Tibial nerve (tissue), 4 donors: ENCODE data around the gene MIPEP. TPM values are rescaled to one million over a fixed set of nuclear protein-coding genes. Genes with fewer than 3 reads are reported as not detected.

Experiments
- DNase-seq, 2 donors: peaks; one replicate each; pipeline ENCODE4 v3.0.0-alpha.2; 2019; ENCODE audit warnings: low spot score in 2 of 2
- H3K27ac ChIP-seq, 4 donors: fragments of 200-600 bp; sonication (generic) in 3 of 4; one replicate each; pipeline ENCODE4 v1.5.1; 2017 to 2019; ENCODE audit warnings: mild to moderate bottlenecking in 1 of 4
- H3K27me3 ChIP-seq, 2 donors: fragments of 200-600 bp; sonication (generic) in 1 of 2; one replicate each; pipeline versions ENCODE4 v1.5.1 to v1.6.0; 2017 to 2019
- H3K36me3 ChIP-seq, 3 donors: fragments of 200-600 bp; sonication (generic); one replicate each; pipeline ENCODE4 v1.5.1; 2018 to 2019
- H3K4me1 ChIP-seq, 4 donors: fragments of 200-600 bp; sonication (generic) in 3 of 4; one replicate each; pipeline ENCODE4 v1.5.1; 2017 to 2019
- H3K4me3 ChIP-seq, 4 donors: fragments of 200-600 bp; sonication (generic) in 3 of 4; one replicate each; pipeline ENCODE4 v1.5.1; 2017 to 2019; ENCODE audit warnings: mild to moderate bottlenecking in 1 of 4, moderate library complexity in 1 of 4
- H3K9me3 ChIP-seq, 4 donors: fragments of 200-600 bp; sonication (generic) in 3 of 4; one replicate each; pipeline ENCODE4 v1.5.1; 2017 to 2019
- CTCF ChIP-seq, 5 experiments: fragments of 200-600 bp in 3 of 5; fragments of 450-650 bp in 2 of 5; sonication (generic) in 3 of 5; IDR thresholded peaks; one replicate each; pipeline ENCODE4 v1.5.1; 2016 to 2019; ENCODE audit warnings: antibody characterized with exemption in 5 of 5, mild to moderate bottlenecking in 3 of 5, moderate library complexity in 2 of 5
- EP300 ChIP-seq, 2 donors: sonication (generic); formaldehyde crosslinking; IDR thresholded peaks; one replicate each; pipeline ENCODE4 v1.6.1; 2017; ENCODE audit warnings: antibody characterized with exemption in 2 of 2, mild to moderate bottlenecking in 1 of 2
- POLR2A ChIP-seq, 2 donors: fragments of 450-650 bp; IDR thresholded peaks; one replicate each; pipeline ENCODE4 v1.6.1; 2017; ENCODE audit warnings: antibody characterized with exemption in 2 of 2, mild to moderate bottlenecking in 2 of 2, moderate library complexity in 2 of 2
- WGBS, 2 donors: methylation state at CpG; one replicate each; pipeline ENCODE4 v1.1.5; 2018; 5-methylcytosine and 5-hydroxymethylcytosine counted together
- total RNA-seq, 4 donors: library from RNA; depleted of rRNA; stranded (reverse); fragments of >200 nt; gene quantifications; one replicate each; pipeline ENCODE4 v1.1.0, GENCODE V29; 2016

Gene MIPEP
- total RNA-seq, 4 donors from 2014 or later = 8.4 to 25.8 (median 16.4) TPM

- Histone ChIP-seq H3K36me3 (peaks cover 0 to 54% (median 0%) of the 10 kb centered on the region in 3 donors), H3K27ac (no peak overlapping the region), H3K27me3 (no peaks in the 10 kb centered on the region), H3K4me3 (no peak overlapping the region), H3K4me1 (peaks cover 0 to 3% (median 0%) of the 10 kb centered on the region in 4 donors), H3K9me3 (no peaks in the 10 kb centered on the region)
- TF ChIP-seq CTCF (IDR thresholded peaks at IDR 0.05) (no peak), EP300 (IDR thresholded peaks at IDR 0.05) (no peak), POLR2A (IDR thresholded peaks at IDR 0.05) (no peak)
- WGBS, 2 donors = 76 to 84% methylated on average over 5 of the region's 5 CpGs
- no peak for DNase-seq
Observed at GRCh38 chr13:23805122-23805521, 84.1 kb downstream of the MIPEP start.

GRCh38 chr13:23804166-23804565 is 85.0 kb downstream of the MIPEP start:
- Histone ChIP-seq H3K27me3 (no peaks in the 10 kb centered on the region), H3K36me3 (peaks cover 0 to 54% (median 0%) of the 10 kb centered on the region in 3 donors), H3K4me3 (no peak overlapping the region), H3K27ac (no peak overlapping the region), H3K9me3 (no peaks in the 10 kb centered on the region), H3K4me1 (peaks cover 0 to 5% (median 0%) of the 10 kb centered on the region in 4 donors)
- whole genome bisulfite sequencing, 2 donors = 26 to 51% methylated on average over 1 of the region's 1 CpG
- no peak for DNase-seq
- no peak for TF ChIP-seq CTCF (IDR thresholded peaks at IDR 0.05)
- TF ChIP-seq EP300 (IDR thresholded peaks at IDR 0.05) = no peak

GRCh38 chr13:23801141-23801540 is 88.1 kb downstream of the MIPEP start:
- Histone ChIP-seq H3K4me1 (peaks cover 0 to 5% (median 0%) of the 10 kb centered on the region in 4 donors), H3K9me3 (no peaks in the 10 kb centered on the region), H3K27ac (no peak overlapping the region), H3K4me3 (no peak overlapping the region), H3K27me3 (no peaks in the 10 kb centered on the region), H3K36me3 (peaks cover 0 to 63% (median 0%) of the 10 kb centered on the region in 3 donors)
- TF ChIP-seq CTCF (IDR thresholded peaks at IDR 0.05) (no peak), POLR2A (IDR thresholded peaks at IDR 0.05) (no peak), EP300 (IDR thresholded peaks at IDR 0.05) (no peak)
- no peak for DNase-seq
- WGBS, 2 donors = 93 to 97% methylated on average over 4 of the region's 4 CpGs

- Histone ChIP-seq H3K9me3 (no peaks in the 10 kb centered on the region), H3K36me3 (peaks cover 0 to 51% (median 0%) of the 10 kb centered on the region in 3 donors), H3K27ac (no peak overlapping the region), H3K27me3 (no peaks in the 10 kb centered on the region), H3K4me3 (no peak overlapping the region), H3K4me1 (peaks cover 0 to 5% (median 2%) of the 10 kb centered on the region in 4 donors)
- 55 to 60% methylated on average over 1 of the region's 1 CpG for WGBS, 2 donors
- DNase-seq = no peak
- TF ChIP-seq CTCF (IDR thresholded peaks at IDR 0.05) (no peak), POLR2A (IDR thresholded peaks at IDR 0.05) (no peak), EP300 (IDR thresholded peaks at IDR 0.05) (no peak)
Observed at GRCh38 chr13:23799945-23800344, 89.3 kb downstream of the MIPEP start.

DNA sequence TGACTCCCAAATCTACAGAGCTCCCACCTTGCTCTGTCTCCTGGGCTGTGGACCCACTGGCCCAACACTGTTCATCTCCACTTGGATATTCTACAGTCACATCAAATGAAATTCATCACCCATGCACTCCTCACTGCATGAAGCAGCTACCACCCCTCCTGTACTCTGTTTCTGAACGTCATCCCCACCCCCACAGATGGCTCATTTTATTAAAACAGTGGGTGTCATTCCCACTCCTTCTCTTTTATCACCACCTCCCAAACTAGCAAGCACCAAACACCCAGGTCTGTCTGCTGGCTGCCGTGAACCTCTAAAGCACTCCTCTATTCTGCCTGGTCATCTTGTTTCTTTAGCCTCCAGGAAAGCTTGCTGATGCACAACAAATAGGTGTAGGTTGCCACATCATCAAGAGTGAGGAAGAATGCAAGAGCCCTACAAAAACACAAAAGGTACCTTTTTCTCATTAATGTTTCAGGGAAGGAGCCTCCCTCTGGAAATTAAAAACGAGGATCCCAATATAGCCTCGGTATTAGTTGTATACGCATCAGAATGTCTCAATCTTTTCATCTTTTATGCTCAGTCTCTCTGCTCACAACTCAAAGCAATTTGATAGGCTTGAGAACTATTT is 91.8 kb downstream of the MIPEP start:
- no peaks in the 10 kb centered on the region for H3K27me3 ChIP-seq
- H3K4me3 ChIP-seq = no peak overlapping the region
- no peaks in the 10 kb centered on the region for H3K9me3 ChIP-seq
- no peak for TF ChIP-seq CTCF (IDR thresholded peaks at IDR 0.05)
- no peak for TF ChIP-seq POLR2A (IDR thresholded peaks at IDR 0.05)
- TF ChIP-seq EP300 (IDR thresholded peaks at IDR 0.05) = no peak
- no peak overlapping the region for H3K27ac ChIP-seq
- H3K36me3 ChIP-seq = peaks cover 0 to 30% (median 0%) of the 10 kb centered on the region in 3 donors
- no peak for DNase-seq
- H3K4me1 ChIP-seq = peaks cover 0 to 23% (median 2%) of the 10 kb centered on the region in 4 donors
- 93 to 94% methylated on average over 5 of the region's 5 CpGs for WGBS, 2 donors
